WTC11 (cell line): ENCODE measurements around the gene PAFAH1B2. TPM values are rescaled to one million over a fixed set of nuclear protein-coding genes. Genes with fewer than 3 reads are reported as not detected.

Experiments used
- ATAC-seq: fragments of 200-7000 bp; cut with Tn5 transposase; 2 replicates; pipeline ENCODE4 v1.10.0; 2021; ENCODE audit warnings: mild to moderate bottlenecking, moderate library complexity
- CTCF ChIA-PET: fragments of 300-600 bp; sonication (Branson Sonifier 250); formaldehyde crosslinking; loops from one replicate; lab custom pipeline; 2021; ENCODE audit warnings: antibody characterized with exemption; lab: Charles Lee
- POLR2A ChIA-PET: fragments of 350-600 bp; sonication (Branson Sonifier 250); formaldehyde crosslinking; loops from one replicate; lab custom pipeline; 2021; ENCODE audit warnings: antibody characterized with exemption; lab: Charles Lee
- DNase-seq: peaks from one replicate; pipeline ENCODE4 v3.0.0; 2021; ENCODE audit warnings: low spot score
- H3K27ac Mint-ChIP-seq: 2 replicates; pipeline ENCODE4 v1.8.0; 2021; ENCODE audit warnings: mixed read lengths
- H3K27me3 Mint-ChIP-seq: 2 replicates; pipeline ENCODE4 v1.8.0; 2021; ENCODE audit warnings: low read depth, mild to moderate bottlenecking, moderate library complexity, mixed read lengths
- H3K36me3 Mint-ChIP-seq: 2 replicates; pipeline ENCODE4 v1.8.0; 2021; ENCODE audit warnings: mixed read lengths
- H3K4me1 Mint-ChIP-seq: 2 replicates; pipeline ENCODE4 v1.8.0; 2022; ENCODE audit warnings: mixed read lengths
- H3K4me3 Mint-ChIP-seq: 2 replicates; pipeline ENCODE4 v1.8.0; 2021; ENCODE audit warnings: mild to moderate bottlenecking, moderate library complexity, mixed read lengths
- H3K9me3 Mint-ChIP-seq: 2 replicates; pipeline ENCODE4 v1.8.0; 2021; ENCODE audit warnings: mixed read lengths
- CBFB ChIP-seq: sonication (generic); formaldehyde crosslinking; IDR thresholded peaks from 2 replicates; pipeline ENCODE4 v1.8.1; 2022; ENCODE audit warnings: mild to moderate bottlenecking, low read depth, missing genetic modification reagents
- FOXJ3 ChIP-seq: sonication (generic); formaldehyde crosslinking; IDR thresholded peaks from 2 replicates; pipeline ENCODE4 v1.9.0; 2021; ENCODE audit warnings: missing genetic modification reagents, mild to moderate bottlenecking, borderline replicate concordance
- FOXP1 ChIP-seq: sonication (generic); formaldehyde crosslinking; IDR thresholded peaks from 2 replicates; pipeline ENCODE4 v1.8.0; 2022; ENCODE audit warnings: missing genetic modification reagents, mild to moderate bottlenecking, moderate library complexity, borderline replicate concordance
- HMGA2 ChIP-seq: fragments of 250-450 bp; sonication (Bioruptor Pico); IDR thresholded peaks from 2 replicates; pipeline ENCODE4 v1.4.0; 2021; ENCODE audit warnings: mild to moderate bottlenecking, moderate library complexity
- JAZF1 ChIP-seq: fragments of 250-450 bp; sonication (Bioruptor Pico); IDR thresholded peaks from 2 replicates; pipeline ENCODE4 v1.9.0; 2021; ENCODE audit warnings: moderate library complexity, mild to moderate bottlenecking, inconsistent platforms
- KAT7 ChIP-seq: sonication (generic); formaldehyde crosslinking; IDR thresholded peaks from 2 replicates; pipeline ENCODE4 v1.8.1; 2023; ENCODE audit warnings: missing genetic modification reagents, mild to moderate bottlenecking, borderline replicate concordance
- NFYB ChIP-seq: sonication (generic); formaldehyde crosslinking; conservative IDR thresholded peaks from 2 replicates; pipeline ENCODE4 v1.8.0; 2022; ENCODE audit warnings: low read depth, missing genetic modification reagents
- OVOL2 ChIP-seq: fragments of 250-450 bp; sonication (Bioruptor Pico); IDR thresholded peaks from 2 replicates; pipeline ENCODE4 v1.9.0; 2021; ENCODE audit warnings: mild to moderate bottlenecking, borderline replicate concordance
- RORB ChIP-seq: fragments of 250-450 bp; sonication (Bioruptor Pico); IDR thresholded peaks from 2 replicates; pipeline ENCODE4 v1.9.0; 2021; ENCODE audit warnings: mild to moderate bottlenecking
- SMAD4 ChIP-seq: sonication (generic); formaldehyde crosslinking; IDR thresholded peaks from 2 replicates; pipeline ENCODE4 v1.8.0; 2022; ENCODE audit warnings: mild to moderate bottlenecking, missing genetic modification reagents
- TEAD4 ChIP-seq: sonication (generic); formaldehyde crosslinking; IDR thresholded peaks from 2 replicates; pipeline ENCODE4 v1.8.0; 2022; ENCODE audit warnings: mild to moderate bottlenecking, missing genetic modification reagents
- TP53 ChIP-seq: sonication (generic); formaldehyde crosslinking; IDR thresholded peaks from 2 replicates; pipeline ENCODE4 v1.8.1; 2023; ENCODE audit warnings: mild to moderate bottlenecking, missing genetic modification reagents
- ZBTB21 ChIP-seq: sonication (generic); formaldehyde crosslinking; IDR thresholded peaks from 2 replicates; pipeline ENCODE4 v1.8.1; 2023; ENCODE audit warnings: mild to moderate bottlenecking, missing genetic modification reagents, borderline replicate concordance
- ZBTB43 ChIP-seq: sonication (generic); formaldehyde crosslinking; IDR thresholded peaks from 2 replicates; pipeline ENCODE4 v1.8.1; 2023; ENCODE audit warnings: mild to moderate bottlenecking, missing genetic modification reagents
- ZNF317 ChIP-seq: sonication (generic); formaldehyde crosslinking; IDR thresholded peaks from 2 replicates; pipeline ENCODE4 v1.8.1; 2023; ENCODE audit warnings: low read depth, mild to moderate bottlenecking, moderate library complexity, missing genetic modification reagents, borderline replicate concordance
- ZNF416 ChIP-seq: fragments of 250-450 bp; sonication (Bioruptor Pico); IDR thresholded peaks from 2 replicates; pipeline ENCODE4 v1.9.0; 2021; ENCODE audit warnings: mild to moderate bottlenecking, inconsistent platforms
- ZNF423 ChIP-seq: fragments of 250-450 bp; sonication (Bioruptor Pico); IDR thresholded peaks from 2 replicates; pipeline ENCODE4 v2.1.2; 2022; ENCODE audit warnings: mild to moderate bottlenecking, moderate library complexity
- ZNF532 ChIP-seq: fragments of 250-450 bp; sonication (Bioruptor Pico); IDR thresholded peaks from 2 replicates; pipeline ENCODE4 v1.9.0; 2021; ENCODE audit warnings: mild to moderate bottlenecking, borderline replicate concordance
- ZSCAN18 ChIP-seq: fragments of 250-450 bp; sonication (Bioruptor Pico); IDR thresholded peaks from 2 replicates; pipeline ENCODE4 v2.1.2; 2022; ENCODE audit warnings: mild to moderate bottlenecking, moderate library complexity
- total RNA-seq: library from RNA; stranded (reverse); gene quantifications from 3 replicates; pipeline ENCODE4 v1.2.3, GENCODE V29; 2021
- TF ChIP-seq, protein P1 (sequence below): sonication (generic); formaldehyde crosslinking; IDR thresholded peaks from 2 replicates; pipeline ENCODE4 v1.8.0; 2022; ENCODE audit warnings: missing genetic modification reagents
- TF ChIP-seq, protein P2 (sequence below): fragments of 250-450 bp; sonication (Bioruptor Pico); IDR thresholded peaks from 2 replicates; pipeline ENCODE4 v1.8.0; 2021; ENCODE audit warnings: mild to moderate bottlenecking

PAFAH1B2 gene
- total RNA-seq, 1 experiment from 2014 or later = 138 TPM

- ATAC-seq = no peak
- no peaks in the 10 kb centered on the region for H3K27me3 Mint-ChIP-seq
- peaks cover 57% of the 10 kb centered on the region for H3K36me3 Mint-ChIP-seq
- TF ChIP-seq FOXJ3 (CRISPR knock-in tag) (no peak), ZNF423 (CRISPR knock-in tag) (no peak), SMAD4 (CRISPR knock-in tag) (no peak), HMGA2 (CRISPR knock-in tag) (no peak), FOXP1 (CRISPR knock-in tag) (no peak), OVOL2 (CRISPR knock-in tag) (no peak), NFYB (CRISPR knock-in tag) (no peak)
- TF ChIP-seq, protein P1, sequence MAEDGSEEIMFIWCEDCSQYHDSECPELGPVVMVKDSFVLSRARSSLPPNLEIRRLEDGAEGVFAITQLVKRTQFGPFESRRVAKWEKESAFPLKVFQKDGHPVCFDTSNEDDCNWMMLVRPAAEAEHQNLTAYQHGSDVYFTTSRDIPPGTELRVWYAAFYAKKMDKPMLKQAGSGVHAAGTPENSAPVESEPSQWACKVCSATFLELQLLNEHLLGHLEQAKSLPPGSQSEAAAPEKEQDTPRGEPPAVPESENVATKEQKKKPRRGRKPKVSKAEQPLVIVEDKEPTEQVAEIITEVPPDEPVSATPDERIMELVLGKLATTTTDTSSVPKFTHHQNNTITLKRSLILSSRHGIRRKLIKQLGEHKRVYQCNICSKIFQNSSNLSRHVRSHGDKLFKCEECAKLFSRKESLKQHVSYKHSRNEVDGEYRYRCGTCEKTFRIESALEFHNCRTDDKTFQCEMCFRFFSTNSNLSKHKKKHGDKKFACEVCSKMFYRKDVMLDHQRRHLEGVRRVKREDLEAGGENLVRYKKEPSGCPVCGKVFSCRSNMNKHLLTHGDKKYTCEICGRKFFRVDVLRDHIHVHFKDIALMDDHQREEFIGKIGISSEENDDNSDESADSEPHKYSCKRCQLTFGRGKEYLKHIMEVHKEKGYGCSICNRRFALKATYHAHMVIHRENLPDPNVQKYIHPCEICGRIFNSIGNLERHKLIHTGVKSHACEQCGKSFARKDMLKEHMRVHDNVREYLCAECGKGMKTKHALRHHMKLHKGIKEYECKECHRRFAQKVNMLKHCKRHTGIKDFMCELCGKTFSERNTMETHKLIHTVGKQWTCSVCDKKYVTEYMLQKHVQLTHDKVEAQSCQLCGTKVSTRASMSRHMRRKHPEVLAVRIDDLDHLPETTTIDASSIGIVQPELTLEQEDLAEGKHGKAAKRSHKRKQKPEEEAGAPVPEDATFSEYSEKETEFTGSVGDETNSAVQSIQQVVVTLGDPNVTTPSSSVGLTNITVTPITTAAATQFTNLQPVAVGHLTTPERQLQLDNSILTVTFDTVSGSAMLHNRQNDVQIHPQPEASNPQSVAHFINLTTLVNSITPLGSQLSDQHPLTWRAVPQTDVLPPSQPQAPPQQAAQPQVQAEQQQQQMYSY (CRISPR knock-in tag) = no peak
- TF ChIP-seq, all 79 proteins: peak for 0
- Mint-ChIP-seq H3K9me3 (no peaks in the 10 kb centered on the region), H3K27ac (no peak overlapping the region), H3K4me3 (no peak overlapping the region), H3K4me1 (no peaks in the 10 kb centered on the region)
- ChIA-PET CTCF (no interaction called here), POLR2A (no interaction called here)
- DNase-seq = no peak
Observed at GRCh38 chr11:117160826-117161225, 16.7 kb downstream of the PAFAH1B2 start.

- H3K9me3 Mint-ChIP-seq = no peaks in the 10 kb centered on the region
- peaks cover 69% of the 10 kb centered on the region for H3K36me3 Mint-ChIP-seq
- H3K27me3 Mint-ChIP-seq = no peaks in the 10 kb centered on the region
- TF ChIP-seq ZBTB21 (CRISPR knock-in tag) = no peak
- TF ChIP-seq CBFB = no peak
- TF ChIP-seq KAT7 (CRISPR knock-in tag) = no peak
- TF ChIP-seq FOXP1 (CRISPR knock-in tag) = no peak
- no peak for TF ChIP-seq JAZF1 (CRISPR knock-in tag)
- no peak for TF ChIP-seq ZNF317
- ATAC-seq (no peak), DNase-seq (no peak)
- H3K4me3 Mint-ChIP-seq = no peak overlapping the region
- no peak overlapping the region for H3K27ac Mint-ChIP-seq
- ChIA-PET CTCF (interaction anchor here (1.2 kb wide), 2 partner anchors 13 to 14 kb away, joined by 4 to 5 read pairs; partner anchors contain the start of gene SIDT2), POLR2A (no interaction called here)
- peaks cover 5% of the 10 kb centered on the region; the same call in 1 of the 2 replicates for H3K4me1 Mint-ChIP-seq
Observed at GRCh38 chr11:117166491-117166890, 22.4 kb downstream of the PAFAH1B2 start.

DNA sequence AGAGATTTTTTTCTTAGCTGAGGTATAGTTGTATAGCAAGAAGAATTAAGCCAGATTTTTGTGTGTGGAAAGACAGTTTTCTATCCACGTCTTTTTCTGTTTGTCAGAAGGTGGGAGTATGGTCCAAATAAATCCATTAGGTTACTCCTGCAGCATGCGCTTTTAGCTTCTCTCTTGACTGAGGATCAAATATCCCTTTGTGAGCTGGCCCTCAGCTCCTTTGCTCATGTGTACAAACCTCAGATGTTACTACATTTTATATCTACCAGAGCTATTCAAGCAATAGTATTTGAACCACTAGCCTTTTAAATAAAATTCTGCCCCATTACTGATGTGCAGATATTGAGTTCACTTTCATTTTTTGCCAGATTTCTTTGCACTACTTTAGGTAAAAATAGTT, 25.6 kb downstream of the PAFAH1B2 start:
- Mint-ChIP-seq H3K36me3 (peaks cover 43% of the 10 kb centered on the region), H3K27ac (no peak overlapping the region), H3K4me1 (peaks cover 17% of the 10 kb centered on the region), H3K4me3 (no peak overlapping the region), H3K27me3 (no peaks in the 10 kb centered on the region), H3K9me3 (no peaks in the 10 kb centered on the region)
- DNase-seq (no peak), ATAC-seq (no peak)
- POLR2A ChIA-PET = interaction anchor here (0.6 to 1.0 kb wide), 3 partner anchors 9 to 71 kb away, joined by 3 to 7 read pairs (median 4); partner anchors contain the start of gene SIDT2
- CTCF ChIA-PET = interaction anchor here (0.6 to 1.4 kb wide), 5 partner anchors 9 to 437 kb away, joined by 3 to 6 read pairs (median 3); partner anchors contain the start of gene SIDT2
- TF ChIP-seq RORB (CRISPR knock-in tag) (no peak), TP53 (CRISPR knock-in tag) (no peak), HMGA2 (CRISPR knock-in tag) (no peak), ZNF532 (CRISPR knock-in tag) (no peak), ZBTB43 (CRISPR knock-in tag) (no peak), TEAD4 (CRISPR knock-in tag) (no peak), ZSCAN18 (CRISPR knock-in tag) (no peak), ZNF416 (CRISPR knock-in tag) (no peak)
- TF ChIP-seq, protein P2, sequence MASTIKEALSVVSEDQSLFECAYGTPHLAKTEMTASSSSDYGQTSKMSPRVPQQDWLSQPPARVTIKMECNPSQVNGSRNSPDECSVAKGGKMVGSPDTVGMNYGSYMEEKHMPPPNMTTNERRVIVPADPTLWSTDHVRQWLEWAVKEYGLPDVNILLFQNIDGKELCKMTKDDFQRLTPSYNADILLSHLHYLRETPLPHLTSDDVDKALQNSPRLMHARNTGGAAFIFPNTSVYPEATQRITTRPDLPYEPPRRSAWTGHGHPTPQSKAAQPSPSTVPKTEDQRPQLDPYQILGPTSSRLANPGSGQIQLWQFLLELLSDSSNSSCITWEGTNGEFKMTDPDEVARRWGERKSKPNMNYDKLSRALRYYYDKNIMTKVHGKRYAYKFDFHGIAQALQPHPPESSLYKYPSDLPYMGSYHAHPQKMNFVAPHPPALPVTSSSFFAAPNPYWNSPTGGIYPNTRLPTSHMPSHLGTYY (CRISPR knock-in tag) = no peak
